H7 (cell line): Measurements from ENCODE around the gene CSF3. TPM values are rescaled to one million over a fixed set of nuclear protein-coding genes. Genes with fewer than 3 reads are reported as not detected.
"Not testable (repeated sequence)": the region's sequence is repeated elsewhere in the genome, so short reads cannot be mapped to it uniquely, and the experiment has no call there.

Experiments used
- DNase-seq: peaks from one replicate; pipeline ENCODE4 v3.0.0; 2012
- H3K27me3 ChIP-seq: 2 replicates; pipeline ENCODE4 v1.6.0; 2011; ENCODE audit warnings: mild to moderate bottlenecking, low read length; ENCODE audit not compliant: control insufficient read depth, insufficient read depth
- H3K36me3 ChIP-seq: replicated peaks from 2 replicates; pipeline ENCODE4 v1.5.1; 2011; ENCODE audit warnings: low read length; ENCODE audit not compliant: control insufficient read depth, insufficient read depth
- H3K4me3 ChIP-seq: 2 replicates; pipeline ENCODE4 v1.5.1; 2011; ENCODE audit warnings: low read depth, mild to moderate bottlenecking, control low read depth, low read length, moderate library complexity; ENCODE audit not compliant: insufficient read depth
- total RNA-seq: library from RNA; depleted of rRNA; stranded (reverse); fragments of >200 nt; shearing (Covaris generic); gene quantifications from 2 replicates; pipeline ENCODE4 v1.2.3, GENCODE V29; 2014

Gene CSF3
- total RNA-seq, 1 experiment from 2014 or later, result 0.28 TPM

GRCh38 chr17:39981207-39981741 lies 34.0 kb upstream of the CSF3 start:
- Histone ChIP-seq H3K27me3 (no peaks in the 10 kb centered on the region), H3K36me3 (peaks cover 21% of the 10 kb centered on the region), H3K4me3 (peak overlapping the region; percentile 99)
- peak; percentile 56 for DNase-seq

- H3K4me3 ChIP-seq, result peak overlapping the region; percentile 99
- no peaks in the 10 kb centered on the region for H3K27me3 ChIP-seq
- DNase-seq, result no peak
- H3K36me3 ChIP-seq, result peaks cover 26% of the 10 kb centered on the region
These were observed 33.4 kb upstream of the CSF3 start for GRCh38 chr17:39981766-39982375.

- no peak for DNase-seq
- Histone ChIP-seq H3K36me3 (peaks cover 75% of the 10 kb centered on the region), H3K4me3 (no peak overlapping the region), H3K27me3 (no peaks in the 10 kb centered on the region)
These were observed 26.9 kb upstream of the CSF3 start for GRCh38 chr17:39988206-39988810.

- no peak for DNase-seq
- Histone ChIP-seq H3K27me3 (no peaks in the 10 kb centered on the region), H3K4me3 (no peak overlapping the region), H3K36me3 (peaks cover 60% of the 10 kb centered on the region)
These were observed 20.8 kb upstream of the CSF3 start for GRCh38 chr17:39994448-39994847.

GRCh38 chr17:39995438-39995837 lies 19.8 kb upstream of the CSF3 start:
- DNase-seq, result no peak
- Histone ChIP-seq H3K27me3 (no peaks in the 10 kb centered on the region), H3K4me3 (no peak overlapping the region), H3K36me3 (peaks cover 50% of the 10 kb centered on the region)

GRCh38 chr17:39996162-39996561 lies 19.1 kb upstream of the CSF3 start:
- peak; percentile 24 for DNase-seq
- peaks cover 48% of the 10 kb centered on the region for H3K36me3 ChIP-seq
- H3K27me3 ChIP-seq, result no peaks in the 10 kb centered on the region
- H3K4me3 ChIP-seq, result no peak overlapping the region

GRCh38 chr17:39996800-39997199 lies 18.4 kb upstream of the CSF3 start:
- Histone ChIP-seq H3K36me3 (peaks cover 45% of the 10 kb centered on the region), H3K27me3 (no peaks in the 10 kb centered on the region), H3K4me3 (no peak overlapping the region)
- peak; percentile 26 for DNase-seq

- H3K27me3 ChIP-seq, result no peaks in the 10 kb centered on the region
- peaks cover 40% of the 10 kb centered on the region for H3K36me3 ChIP-seq
- peak; percentile 37 for DNase-seq
- no peak overlapping the region for H3K4me3 ChIP-seq
These were observed 17.7 kb upstream of the CSF3 start for GRCh38 chr17:39997543-39997942.

GRCh38 chr17:39999067-39999466 lies 16.2 kb upstream of the CSF3 start:
- peaks cover 26% of the 10 kb centered on the region for H3K36me3 ChIP-seq
- H3K4me3 ChIP-seq, result no peak overlapping the region
- H3K27me3 ChIP-seq, result no peaks in the 10 kb centered on the region
- no peak for DNase-seq

GRCh38 chr17:40000161-40000560 lies 15.1 kb upstream of the CSF3 start:
- H3K4me3 ChIP-seq, result no peak overlapping the region
- peaks cover 16% of the 10 kb centered on the region for H3K36me3 ChIP-seq
- no peaks in the 10 kb centered on the region for H3K27me3 ChIP-seq
- DNase-seq, result no peak

GRCh38 chr17:40001335-40001734 lies 13.9 kb upstream of the CSF3 start:
- not testable (repeated sequence) for H3K27me3 ChIP-seq, H3K4me3 ChIP-seq, DNase-seq, H3K36me3 ChIP-seq

- H3K27me3 ChIP-seq, result no peaks in the 10 kb centered on the region
- no peaks in the 10 kb centered on the region for H3K36me3 ChIP-seq
- H3K4me3 ChIP-seq, result no peak overlapping the region
- DNase-seq, result no peak
These were observed 11.2 kb upstream of the CSF3 start for GRCh38 chr17:40004072-40004471.

GRCh38 chr17:40004712-40005111 lies 10.5 kb upstream of the CSF3 start:
- Histone ChIP-seq H3K36me3 (no peaks in the 10 kb centered on the region), H3K27me3 (no peaks in the 10 kb centered on the region), H3K4me3 (no peak overlapping the region)
- DNase-seq, result no peak

GRCh38 chr17:40005520-40005919 lies 9.7 kb upstream of the CSF3 start:
- Histone ChIP-seq H3K36me3 (no peaks in the 10 kb centered on the region), H3K4me3 (no peak overlapping the region), H3K27me3 (no peaks in the 10 kb centered on the region)
- DNase-seq, result no peak

- not testable (repeated sequence) for H3K4me3 ChIP-seq, H3K36me3 ChIP-seq, H3K27me3 ChIP-seq, DNase-seq
These were observed 4.2 kb upstream of the CSF3 start for GRCh38 chr17:40010946-40011500.
